GM18508 (cell line): ENCODE results near the gene RSL1D1.
"Not testable (repeated sequence)": the region's sequence is repeated elsewhere in the genome, so short reads cannot be mapped to it uniquely, and the experiment has no call there.

Source experiments
- ATAC-seq: cut with Tn5 transposase; IDR thresholded peaks from one replicate; pipeline ENCODE4 v1.9.1; 2021; ENCODE audit warnings: moderate number of reproducible peaks; ENCODE audit not compliant: insufficient read depth, unreplicated experiment

RSL1D1 gene

GRCh38 chr16:11848842-11849241 lies 2.5 kb downstream of the RSL1D1 start:
- no peak for ATAC-seq

GRCh38 chr16:11844499-11844898 lies 6.8 kb downstream of the RSL1D1 start:
- ATAC-seq: no peak

- ATAC-seq: no peak
Observed at GRCh38 chr16:11843861-11844260, 7.5 kb downstream of the RSL1D1 start.

- no peak for ATAC-seq
Observed at GRCh38 chr16:11843206-11843605, 8.1 kb downstream of the RSL1D1 start.

GRCh38 chr16:11841026-11841425 lies 10.3 kb downstream of the RSL1D1 start:
- ATAC-seq: no peak

- ATAC-seq: no peak
Observed at GRCh38 chr16:11836650-11837244, 14.6 kb downstream of the RSL1D1 start.

- ATAC-seq: no peak
Observed at GRCh38 chr16:11835891-11836649, 15.3 kb downstream of the RSL1D1 start.

- ATAC-seq: no peak
Observed at GRCh38 chr16:11835309-11835708, 16.0 kb downstream of the RSL1D1 start.

GRCh38 chr16:11833951-11834695 lies 17.2 kb downstream of the RSL1D1 start:
- ATAC-seq: no peak

- ATAC-seq: no peak
Observed at GRCh38 chr16:11828696-11829095, 22.6 kb downstream of the RSL1D1 start.

- not testable (repeated sequence) for ATAC-seq
Observed at GRCh38 chr16:11825520-11826165, 25.7 kb downstream of the RSL1D1 start.

GRCh38 chr16:11824362-11824761 lies 27.0 kb downstream of the RSL1D1 start:
- no peak for ATAC-seq

GRCh38 chr16:11823645-11824044 lies 27.7 kb downstream of the RSL1D1 start:
- ATAC-seq: not testable (repeated sequence)

GRCh38 chr16:11819798-11820197 lies 31.5 kb downstream of the RSL1D1 start:
- ATAC-seq: no peak

- not testable (repeated sequence) for ATAC-seq
Observed at GRCh38 chr16:11818970-11819369, 32.4 kb downstream of the RSL1D1 start.

GRCh38 chr16:11816123-11816522 lies 35.2 kb downstream of the RSL1D1 start:
- ATAC-seq: no peak

GRCh38 chr16:11814800-11815199 lies 36.5 kb downstream of the RSL1D1 start:
- ATAC-seq: not testable (repeated sequence)

GRCh38 chr16:11806721-11807120 lies 44.6 kb downstream of the RSL1D1 start:
- no peak for ATAC-seq

GRCh38 chr16:11805556-11805955 lies 45.8 kb downstream of the RSL1D1 start:
- ATAC-seq: no peak

GRCh38 chr16:11801481-11802021 lies 49.8 kb downstream of the RSL1D1 start:
- ATAC-seq: no peak

GRCh38 chr16:11800382-11800718 lies 51.0 kb downstream of the RSL1D1 start:
- no peak for ATAC-seq
